K562 (cell line): ENCODE results near the gene CTBP2. TPM values are rescaled to one million over a fixed set of nuclear protein-coding genes. Genes with fewer than 3 reads are reported as not detected.

Experiments used
- BHLHE40 ChIP-seq: IDR thresholded peaks from 2 replicates; pipeline ENCODE4 v1.6.1; 2011; ENCODE audit warnings: low read length, improper control_type of control experiment
- BMI1 ChIP-seq: fragments of 150-350 bp; IDR thresholded peaks from 2 replicates; pipeline ENCODE4 v1.6.1; 2014; ENCODE audit warnings: low read length
- CBFA2T3 ChIP-seq: fragments of 450-650 bp; IDR thresholded peaks from 2 replicates; pipeline ENCODE4 v1.6.1; 2017
- CREB1 ChIP-seq, 2 experiments: sonication (generic) in 1 of 2; formaldehyde crosslinking in 1 of 2; IDR thresholded peaks; 2 replicates each; pipeline versions ENCODE4 v1.6.1 to v1.8.0; 2012 to 2022; ENCODE audit warnings: inconsistent platforms in 1 of 2, mild to moderate bottlenecking in 1 of 2, missing genetic modification reagents in 1 of 2, moderate library complexity in 1 of 2
- CTCFL ChIP-seq: IDR thresholded peaks from 2 replicates; pipeline ENCODE4 v1.6.1; 2011; ENCODE audit warnings: borderline replicate concordance, low read depth, mild to moderate bottlenecking, moderate library complexity, low read length; ENCODE audit not compliant: insufficient read depth, poor library complexity, severe bottlenecking
- HCFC1 ChIP-seq: IDR thresholded peaks from 2 replicates; pipeline ENCODE4 v1.6.1; 2012; ENCODE audit warnings: low read depth, low read length, improper control_type of control experiment
- HINFP ChIP-seq: fragments of 450-650 bp; conservative IDR thresholded peaks from 2 replicates; pipeline ENCODE4 v1.6.1; 2016; ENCODE audit warnings: missing genetic modification characterization, low read depth, mild to moderate bottlenecking, control low read depth, missing compliant biosample characterization
- JUND ChIP-seq, 2 experiments: IDR thresholded peaks; 2 replicates in 1 of 2; 3 replicates in 1 of 2; pipeline ENCODE4 v1.6.1; 2011; ENCODE audit warnings: borderline replicate concordance in 2 of 2, low read depth in 2 of 2, low read length in 2 of 2, improper control_type of control experiment in 1 of 2, missing biosample characterization in 1 of 2, missing genetic modification characterization in 1 of 2, missing genetic modification reagents in 1 of 2
- KLF13 ChIP-seq: fragments of 450-650 bp; IDR thresholded peaks from 2 replicates; pipeline ENCODE4 v1.6.1; 2016; ENCODE audit warnings: missing genetic modification characterization, low read depth, mild to moderate bottlenecking, missing compliant biosample characterization, moderate library complexity, borderline replicate concordance
- PHB ChIP-seq: fragments of 250-450 bp; sonication (Bioruptor Pico); IDR thresholded peaks from 2 replicates; pipeline ENCODE4 v1.5.0; 2021
- POLR2AphosphoS2 ChIP-seq: IDR thresholded peaks from 2 replicates; pipeline ENCODE4 v1.6.1; 2012; ENCODE audit warnings: low read length, improper control_type of control experiment
- RAD51 ChIP-seq: fragments of 450-650 bp; IDR thresholded peaks from 2 replicates; pipeline ENCODE4 v1.7.1; 2016; ENCODE audit warnings: low read depth, mild to moderate bottlenecking, borderline replicate concordance
- RB1 ChIP-seq: fragments of 450-650 bp; IDR thresholded peaks from 2 replicates; pipeline ENCODE4 v1.6.1; 2017; ENCODE audit warnings: low read depth, mild to moderate bottlenecking
- RBBP5 ChIP-seq: fragments of 200-600 bp; sonication (generic); IDR thresholded peaks from 2 replicates; pipeline ENCODE4 v1.6.1; 2012; ENCODE audit warnings: borderline replicate concordance, mild to moderate bottlenecking, low read length, control low read depth, inconsistent platforms; ENCODE audit not compliant: insufficient read depth, poor library complexity, severe bottlenecking
- SIN3B ChIP-seq: fragments of 450-650 bp; IDR thresholded peaks from 2 replicates; pipeline ENCODE4 v1.6.1; 2017; ENCODE audit warnings: low read depth, mild to moderate bottlenecking, moderate library complexity
- SOX6 ChIP-seq: fragments of 450-650 bp; IDR thresholded peaks from 2 replicates; pipeline ENCODE4 v1.6.1; 2014; ENCODE audit warnings: mild to moderate bottlenecking
- TARDBP ChIP-seq: fragments of 450-650 bp; IDR thresholded peaks from 2 replicates; pipeline ENCODE4 v1.6.1; 2016
- ZBED1 ChIP-seq: IDR thresholded peaks from 2 replicates; pipeline ENCODE4 v1.6.1; 2014
- ZBTB7A ChIP-seq: IDR thresholded peaks from 2 replicates; pipeline ENCODE4 v1.6.1; 2011; ENCODE audit warnings: low read depth, mild to moderate bottlenecking, low read length, moderate library complexity, borderline replicate concordance; ENCODE audit not compliant: control insufficient read depth
- ZC3H4 ChIP-seq: sonication (generic); formaldehyde crosslinking; IDR thresholded peaks from 2 replicates; pipeline ENCODE4 v1.9.0; 2021; ENCODE audit warnings: missing genetic modification reagents, borderline replicate concordance
- ZC3H8 ChIP-seq: fragments of 450-650 bp; IDR thresholded peaks from 2 replicates; pipeline ENCODE4 v1.6.1; 2017
- ZNF3 ChIP-seq: fragments of 250-450 bp; sonication (Bioruptor Pico); IDR thresholded peaks from 2 replicates; pipeline ENCODE4 v1.5.0; 2021; ENCODE audit warnings: mild to moderate bottlenecking, moderate library complexity
- ZNF76 ChIP-seq: fragments of 250-450 bp; sonication (Bioruptor Pico); IDR thresholded peaks from 2 replicates; pipeline ENCODE4 v1.4.0; 2020; ENCODE audit warnings: mild to moderate bottlenecking, moderate library complexity, borderline replicate concordance
- polyA plus RNA-seq, 8 experiments: library from polyadenylated mRNA; depleted of rRNA in 4 of 8; stranded (reverse) in 5 of 8; unstranded in 3 of 8; fragments of >200 nt; fragmentation: Nextera tagmentation in 2 of 8; fragmentation: Illumina TruSeq in 1 of 8; extraction: Ambion mirVana in 2 of 8; extraction: Trizol in 1 of 8; gene quantifications; 2 replicates each; pipeline versions ENCODE4 v1.2.1 to v1.2.3, GENCODE V29; 2011 to 2014; ENCODE audit warnings: inconsistent platforms in 1 of 8, missing spikeins in 1 of 8
- total RNA-seq, 7 experiments: library from RNA; depleted of rRNA in 6 of 7; stranded (reverse); fragments of >200 nt in 6 of 7; fragmentation: Illumina TruSeq in 2 of 7; extraction: Trizol in 2 of 7; gene quantifications; 2 replicates each; pipeline versions ENCODE4 v1.2.1 to v1.2.3, GENCODE V29; 2011 to 2021; ENCODE audit warnings: low replicate concordance in 1 of 7
- TF ChIP-seq, protein P1 (sequence below): fragments of 250-450 bp; sonication (Bioruptor Pico); IDR thresholded peaks from 2 replicates; pipeline ENCODE4 v1.4.0; 2020; ENCODE audit warnings: borderline replicate concordance

Gene CTBP2
- total and polyA plus RNA-seq, 9 of the 15 experiments (the other 6 are each of a cell fraction or from before 2014, with no cell fraction given) = 1.3 to 8.8 (median 5.1) TPM

- no peak for TF ChIP-seq TARDBP
- TF ChIP-seq ZNF76 (CRISPR knock-in tag) = no peak
- no peak for TF ChIP-seq SOX6
- peak; percentile 14; the same call in 1 of the 2 replicates for TF ChIP-seq ZBTB7A
- peak; percentile 53 for TF ChIP-seq CTCFL
- 0 out of 2 replicates have a peak, but pooled peaks have one; percentile 4 for TF ChIP-seq BHLHE40
- TF ChIP-seq, protein P1, sequence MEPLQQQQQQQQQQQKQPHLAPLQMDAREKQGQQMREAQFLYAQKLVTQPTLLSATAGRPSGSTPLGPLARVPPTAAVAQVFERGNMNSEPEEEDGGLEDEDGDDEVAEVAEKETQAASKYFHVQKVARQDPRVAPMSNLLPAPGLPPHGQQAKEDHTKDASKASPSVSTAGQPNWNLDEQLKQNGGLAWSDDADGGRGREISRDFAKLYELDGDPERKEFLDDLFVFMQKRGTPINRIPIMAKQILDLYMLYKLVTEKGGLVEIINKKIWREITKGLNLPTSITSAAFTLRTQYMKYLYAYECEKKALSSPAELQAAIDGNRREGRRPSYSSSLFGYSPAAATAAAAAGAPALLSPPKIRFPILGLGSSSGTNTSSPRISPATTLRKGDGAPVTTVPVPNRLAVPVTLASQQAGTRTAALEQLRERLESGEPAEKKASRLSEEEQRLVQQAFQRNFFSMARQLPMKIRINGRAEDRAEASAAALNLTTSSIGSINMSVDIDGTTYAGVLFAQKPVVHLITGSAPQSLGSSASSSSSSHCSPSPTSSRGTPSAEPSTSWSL = no peak
- TF ChIP-seq ZBED1 = no peak
- TF ChIP-seq RBBP5 = no peak
- TF ChIP-seq BMI1 = no peak
- TF ChIP-seq JUND (IDR thresholded peaks at IDR 0.05; ENCODE audit: borderline replicate concordance, low read depth, low read length) = peak; percentile 18; the same call in 1 of the 2 replicates
- TF ChIP-seq JUND (tag; IDR thresholded peaks at IDR 0.05; ENCODE audit: borderline replicate concordance, low read depth, low read length) = no peak; the same call in 2 of the 3 replicates
- TF ChIP-seq SIN3B = no peak
- peak; percentile 56; the same call in 1 of the 2 replicates for TF ChIP-seq RAD51
- TF ChIP-seq CBFA2T3 = no peak
- TF ChIP-seq POLR2AphosphoS2 = no peak
- TF ChIP-seq RB1 = peak; percentile 57; the same call in 1 of the 2 replicates
- no peak for TF ChIP-seq ZNF3 (CRISPR knock-in tag)
- TF ChIP-seq PHB (CRISPR knock-in tag) = no peak
- no peak for TF ChIP-seq CREB1 (IDR thresholded peaks at IDR 0.05)
- TF ChIP-seq CREB1 (CRISPR knock-in tag; IDR thresholded peaks at IDR 0.05) = no peak
- TF ChIP-seq HINFP (tag) = no peak
- TF ChIP-seq HCFC1 = 0 out of 2 replicates have a peak, but pooled peaks have one; percentile 14
- no peak for TF ChIP-seq ZC3H4 (CRISPR knock-in tag)
- TF ChIP-seq KLF13 = no peak
- no peak for TF ChIP-seq ZC3H8
Observed at GRCh38 chr10:125048094-125048864, 112.1 kb downstream of the CTBP2 start (continued).
